A673 (cell line): ENCODE data around the gene IL17REL.

Source experiments
- CTCF ChIP-seq: fragments of 300-800, 200-600 bp; sonication (generic); conservative IDR thresholded peaks from 2 replicates; pipeline ENCODE4 v1.5.1; 2017; ENCODE audit warnings: low read depth, mild to moderate bottlenecking, antibody characterized with exemption, low read length, moderate library complexity, mixed read lengths
- EZH2 ChIP-seq: fragments of 200-600 bp; sonication (generic); IDR thresholded peaks from 2 replicates; pipeline ENCODE4 v1.6.1; 2017; ENCODE audit warnings: borderline replicate concordance, low read depth, mild to moderate bottlenecking, mixed read lengths, antibody characterized with exemption, low read length; ENCODE audit not compliant: poor library complexity, severe bottlenecking

- no peak for TF ChIP-seq CTCF
- TF ChIP-seq EZH2 = no peak
Measured at GRCh38 chr22:50032941-50033601, 20.5 kb upstream of the IL17REL start.
